Fibroblast of the conjunctiva (primary cell): ENCODE data around the gene ARHGAP11A.
"Not testable (repeated sequence)": the region's sequence is repeated elsewhere in the genome, so short reads cannot be mapped to it uniquely, and the experiment has no call there.

Experiments
- DNase-seq: peaks from one replicate; pipeline ENCODE4 v3.0.0-alpha.2; 2010; ENCODE audit warnings: low read depth

The ARHGAP11A gene, protein sequence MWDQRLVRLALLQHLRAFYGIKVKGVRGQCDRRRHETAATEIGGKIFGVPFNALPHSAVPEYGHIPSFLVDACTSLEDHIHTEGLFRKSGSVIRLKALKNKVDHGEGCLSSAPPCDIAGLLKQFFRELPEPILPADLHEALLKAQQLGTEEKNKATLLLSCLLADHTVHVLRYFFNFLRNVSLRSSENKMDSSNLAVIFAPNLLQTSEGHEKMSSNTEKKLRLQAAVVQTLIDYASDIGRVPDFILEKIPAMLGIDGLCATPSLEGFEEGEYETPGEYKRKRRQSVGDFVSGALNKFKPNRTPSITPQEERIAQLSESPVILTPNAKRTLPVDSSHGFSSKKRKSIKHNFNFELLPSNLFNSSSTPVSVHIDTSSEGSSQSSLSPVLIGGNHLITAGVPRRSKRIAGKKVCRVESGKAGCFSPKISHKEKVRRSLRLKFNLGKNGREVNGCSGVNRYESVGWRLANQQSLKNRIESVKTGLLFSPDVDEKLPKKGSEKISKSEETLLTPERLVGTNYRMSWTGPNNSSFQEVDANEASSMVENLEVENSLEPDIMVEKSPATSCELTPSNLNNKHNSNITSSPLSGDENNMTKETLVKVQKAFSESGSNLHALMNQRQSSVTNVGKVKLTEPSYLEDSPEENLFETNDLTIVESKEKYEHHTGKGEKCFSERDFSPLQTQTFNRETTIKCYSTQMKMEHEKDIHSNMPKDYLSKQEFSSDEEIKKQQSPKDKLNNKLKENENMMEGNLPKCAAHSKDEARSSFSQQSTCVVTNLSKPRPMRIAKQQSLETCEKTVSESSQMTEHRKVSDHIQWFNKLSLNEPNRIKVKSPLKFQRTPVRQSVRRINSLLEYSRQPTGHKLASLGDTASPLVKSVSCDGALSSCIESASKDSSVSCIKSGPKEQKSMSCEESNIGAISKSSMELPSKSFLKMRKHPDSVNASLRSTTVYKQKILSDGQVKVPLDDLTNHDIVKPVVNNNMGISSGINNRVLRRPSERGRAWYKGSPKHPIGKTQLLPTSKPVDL

DNA sequence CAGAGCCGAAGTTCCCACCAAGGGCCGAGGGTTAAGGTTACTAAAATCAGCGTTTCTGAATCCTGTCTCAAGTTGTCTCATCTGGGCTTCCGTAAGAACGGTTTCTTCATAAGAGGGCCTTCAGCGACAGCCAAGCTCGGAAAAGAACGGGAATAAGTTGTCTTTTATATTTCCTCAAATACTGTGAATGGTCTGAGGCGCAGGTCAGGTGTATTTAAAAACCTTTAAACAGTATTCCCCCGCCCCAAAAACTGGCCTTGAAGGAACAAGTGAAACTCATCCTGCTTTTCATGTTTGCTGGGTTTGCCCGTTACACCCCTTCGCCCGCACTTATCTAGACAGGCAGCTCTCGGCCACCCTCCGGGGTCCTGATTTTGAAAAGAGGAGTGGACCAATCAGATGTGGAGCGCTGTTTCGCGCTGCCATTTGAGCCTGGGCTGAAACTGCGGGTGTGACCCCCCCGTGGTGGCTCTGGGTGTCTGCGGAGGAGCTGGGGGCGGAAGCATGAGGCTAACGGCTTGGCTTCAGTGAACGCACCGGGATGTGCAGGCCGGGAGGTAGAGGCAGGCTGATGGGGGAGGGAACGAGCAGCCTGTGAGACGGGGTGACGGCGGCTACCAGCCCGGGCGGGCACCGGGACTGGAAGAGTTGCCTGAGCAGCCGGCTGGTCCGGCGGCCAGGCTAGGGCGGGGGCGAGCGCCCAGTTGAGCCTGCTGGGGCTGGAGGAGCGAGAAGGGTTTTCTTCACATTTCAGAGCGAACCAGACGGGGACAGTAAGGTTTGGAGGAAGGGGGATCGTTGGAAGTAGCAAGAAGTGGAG, at the start of gene ARHGAP11A:
Gene ARHGAP11A (plus strand): TSS at position 454 of the 820 bp plus-strand sequence. CDS start 708 bp downstream, outside the sequence.
- peak; percentile 78 for DNase-seq

DNA sequence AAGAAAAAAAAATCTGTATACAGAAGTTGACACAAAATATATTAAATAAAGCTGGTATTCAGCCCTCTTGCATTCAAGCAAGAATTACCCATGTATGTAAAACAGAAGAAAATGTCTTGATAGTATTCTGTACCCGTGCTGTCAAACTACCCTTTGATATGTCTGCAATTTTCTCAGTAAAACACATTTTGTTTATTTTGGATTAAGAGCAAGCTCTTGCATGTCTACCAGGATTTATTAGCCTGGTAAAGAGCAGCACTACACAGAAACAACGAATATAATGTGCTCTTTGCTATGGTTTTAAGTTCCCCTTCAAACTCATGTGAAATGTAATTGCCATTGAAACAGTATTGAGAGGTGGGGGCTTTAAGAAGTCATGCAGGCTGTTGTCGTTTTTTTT, 46.3 kb upstream of the ARHGAP11A start:
- DNase-seq: not testable (repeated sequence)

- DNase-seq: not testable (repeated sequence)
Observed at GRCh38 chr15:32578482-32578881, 36.8 kb upstream of the ARHGAP11A start.

DNA sequence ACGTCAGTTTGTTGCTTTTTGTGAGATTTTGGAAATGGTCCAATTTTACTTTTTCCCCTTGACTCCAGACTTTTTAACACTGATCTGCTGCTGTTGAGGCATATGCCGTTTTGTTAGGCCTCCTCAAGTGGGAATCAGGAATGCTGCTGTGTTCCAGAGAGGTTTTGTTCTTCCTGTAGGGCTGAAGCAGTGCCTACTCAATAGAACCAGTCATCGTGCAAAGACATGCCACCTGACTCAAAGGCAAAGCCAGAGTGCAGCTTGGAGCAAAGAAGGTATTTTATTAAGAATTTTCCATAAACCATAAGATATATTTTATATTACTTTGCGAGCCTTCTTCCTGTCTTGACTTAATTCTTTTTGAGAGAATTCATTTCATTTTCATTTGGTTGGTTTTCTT, 29.5 kb upstream of the ARHGAP11A start:
- DNase-seq: not testable (repeated sequence)

GRCh38 chr15:32593151-32593550, 22.2 kb upstream of the ARHGAP11A start, which contains the start of gene GOLGA8N:
Gene GOLGA8N (plus strand): TSS chr15:32593456.
- not testable (repeated sequence) for DNase-seq

DNA sequence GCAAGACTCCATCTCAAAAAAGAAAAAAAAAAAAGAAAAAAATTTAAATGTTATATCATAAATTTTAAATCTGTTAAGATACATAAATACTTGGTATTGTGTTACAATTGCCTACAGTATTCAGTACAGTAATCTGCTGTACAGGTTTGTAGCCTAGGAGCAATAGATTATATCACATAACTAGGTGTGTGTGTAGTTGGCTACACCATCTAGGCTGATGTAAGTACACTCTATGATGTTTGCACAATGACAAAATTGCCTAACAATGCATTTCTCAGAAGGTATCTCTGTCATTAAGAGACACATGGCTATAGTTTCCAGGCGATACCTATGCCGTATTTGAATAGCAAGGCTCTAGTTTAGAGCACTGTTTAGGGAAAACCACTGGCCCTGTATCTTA, 5.8 kb upstream of the ARHGAP11A start:
- DNase-seq: not testable (repeated sequence)

GRCh38 chr15:32610719-32611118, 4.6 kb upstream of the ARHGAP11A start:
- peak; percentile 16 for DNase-seq

DNA sequence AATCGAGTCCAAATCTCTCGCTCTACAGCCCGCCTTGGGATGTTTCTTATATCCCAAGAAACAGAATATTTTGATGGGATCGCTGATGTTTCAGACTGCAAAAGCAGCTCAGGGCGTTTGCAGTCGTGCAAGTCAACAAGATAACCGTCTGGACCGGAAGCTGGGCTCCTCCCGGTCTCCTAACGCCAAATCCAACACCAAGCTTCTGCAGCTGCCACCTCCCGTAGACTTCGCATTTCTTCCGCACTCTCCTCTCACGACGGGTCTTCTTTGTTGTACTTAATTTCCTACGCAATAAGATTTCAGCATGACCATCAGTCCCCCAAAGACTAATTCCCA, 623 bp upstream of the ARHGAP11A start:
- not testable (repeated sequence) for DNase-seq

- not testable (repeated sequence) for DNase-seq
Observed at GRCh38 chr15:32615871-32616426, 645 bp downstream of the ARHGAP11A start.

GRCh38 chr15:32636410-32636809, 21.1 kb downstream of the ARHGAP11A start:
- no peak for DNase-seq

GRCh38 chr15:32636908-32637567, 21.7 kb downstream of the ARHGAP11A start:
- DNase-seq: no peak

- no peak for DNase-seq
Observed at GRCh38 chr15:32637704-32638103, 22.4 kb downstream of the ARHGAP11A start.

GRCh38 chr15:32641517-32642059, 26.3 kb downstream of the ARHGAP11A start, which contains the start of gene SCG5:
Gene SCG5 (plus strand): TSS chr15:32641710. CDS start chr15:32643593, 1,883 bp downstream.
- peak; percentile 20 for DNase-seq

GRCh38 chr15:32642667-32643435, 27.5 kb downstream of the ARHGAP11A start:
- DNase-seq: no peak

- no peak for DNase-seq
Observed at GRCh38 chr15:32643907-32644445, 28.7 kb downstream of the ARHGAP11A start.

GRCh38 chr15:32646291-32646690, 31.0 kb downstream of the ARHGAP11A start:
- no peak for DNase-seq

GRCh38 chr15:32649342-32649741, 34.0 kb downstream of the ARHGAP11A start:
- no peak for DNase-seq

GRCh38 chr15:32651229-32651837, 36.0 kb downstream of the ARHGAP11A start:
- DNase-seq: peak; percentile 51

DNA sequence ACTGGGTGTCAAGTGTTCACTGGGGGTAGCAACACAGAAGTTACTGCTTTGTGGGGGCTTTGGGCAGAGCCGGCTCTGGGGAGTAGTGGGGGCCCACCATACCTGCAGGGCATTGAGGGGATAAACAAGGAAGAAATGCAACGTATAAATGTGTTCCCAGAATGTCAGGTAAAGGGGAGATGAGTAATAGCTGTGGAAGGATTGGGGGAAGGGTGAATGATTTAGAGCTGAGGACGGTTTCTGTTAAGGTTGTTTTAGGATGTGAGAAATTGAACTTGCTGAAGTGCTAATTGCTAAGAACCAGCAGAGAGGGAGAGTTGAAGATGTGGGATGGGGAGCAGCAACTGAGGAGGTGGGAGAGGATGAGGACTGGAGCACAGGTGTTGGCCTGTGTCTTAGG, 36.9 kb downstream of the ARHGAP11A start:
- DNase-seq: no peak
